SK-N-SH treated with all-trans-retinoic acid at 6 μM for 48 hours (cell line): ENCODE results near the gene FLT1.

Experiments used
- ATAC-seq: fragments of 200-7000 bp; cut with Tn5 transposase; 3 replicates; pipeline ENCODE4 v1.9.1; 2020; ENCODE audit warnings: mild to moderate bottlenecking, moderate library complexity
- ARNTL ChIP-seq: fragments of 450-650 bp; formaldehyde crosslinking; IDR thresholded peaks from 2 replicates; pipeline ENCODE4 v1.5.0; 2020; ENCODE audit warnings: low read depth, mild to moderate bottlenecking, moderate library complexity, borderline replicate concordance
- BACH2 ChIP-seq: fragments of 250-450 bp; sonication (Bioruptor Pico); IDR thresholded peaks from 2 replicates; pipeline ENCODE4 v1.9.0; 2021; ENCODE audit warnings: mild to moderate bottlenecking, borderline replicate concordance
- CSDC2 ChIP-seq: fragments of 250-450 bp; sonication (Bioruptor Pico); IDR thresholded peaks from 2 replicates; pipeline ENCODE4 v1.5.0; 2020; ENCODE audit warnings: mild to moderate bottlenecking, moderate library complexity
- GLIS3 ChIP-seq: fragments of 250-450 bp; sonication (Bioruptor Pico); IDR thresholded peaks from 2 replicates; pipeline ENCODE4 v1.5.0; 2020; ENCODE audit warnings: mild to moderate bottlenecking, moderate library complexity
- ISL1 ChIP-seq: fragments of 250-450 bp; sonication (Bioruptor Pico); IDR thresholded peaks from 2 replicates; pipeline ENCODE4 v2.1.2; 2022; ENCODE audit warnings: mild to moderate bottlenecking, moderate library complexity
- OSR1 ChIP-seq: fragments of 250-450 bp; sonication (Bioruptor Pico); IDR thresholded peaks from 2 replicates; pipeline ENCODE4 v1.8.0; 2022; ENCODE audit warnings: moderate library complexity, mild to moderate bottlenecking, inconsistent platforms
- PPARA ChIP-seq: fragments of 250-450 bp; sonication (Bioruptor Pico); IDR thresholded peaks from 2 replicates; pipeline ENCODE4 v1.5.0; 2020; ENCODE audit warnings: mild to moderate bottlenecking, borderline replicate concordance
- RARB ChIP-seq: fragments of 250-450 bp; sonication (Bioruptor Pico); IDR thresholded peaks from 2 replicates; pipeline ENCODE4 v1.8.0; 2021; ENCODE audit warnings: mild to moderate bottlenecking, moderate library complexity
- SNAI2 ChIP-seq: fragments of 250-450 bp; sonication (Bioruptor Pico); IDR thresholded peaks from 2 replicates; pipeline ENCODE4 v1.5.0; 2020; ENCODE audit warnings: mild to moderate bottlenecking, moderate library complexity
- TCF4 ChIP-seq: fragments of 250-450 bp; sonication (Bioruptor Pico); IDR thresholded peaks from 2 replicates; pipeline ENCODE4 v1.8.0; 2021; ENCODE audit warnings: mild to moderate bottlenecking, moderate library complexity, borderline replicate concordance
- TOX ChIP-seq: fragments of 250-450 bp; sonication (Bioruptor Pico); IDR thresholded peaks from 2 replicates; pipeline ENCODE4 v1.8.0; 2021; ENCODE audit warnings: mild to moderate bottlenecking, moderate library complexity, borderline replicate concordance
- ZC3H10 ChIP-seq: fragments of 250-450 bp; sonication (Bioruptor Pico); IDR thresholded peaks from 2 replicates; pipeline ENCODE4 v1.5.1; 2021; ENCODE audit warnings: mild to moderate bottlenecking, moderate library complexity
- ZFP30 ChIP-seq: fragments of 450-650 bp; formaldehyde crosslinking; IDR thresholded peaks from 2 replicates; pipeline ENCODE4 v1.5.0; 2022; ENCODE audit warnings: mild to moderate bottlenecking, moderate library complexity
- ZNF565 ChIP-seq: fragments of 450-650 bp; formaldehyde crosslinking; conservative IDR thresholded peaks from 2 replicates; pipeline ENCODE4 v1.5.0; 2020; ENCODE audit warnings: low read depth, mild to moderate bottlenecking, moderate library complexity
- ZNF70 ChIP-seq: fragments of 450-650 bp; formaldehyde crosslinking; IDR thresholded peaks from 2 replicates; pipeline ENCODE4 v1.5.0; 2020; ENCODE audit warnings: mild to moderate bottlenecking, moderate library complexity
- ZNF8 ChIP-seq: fragments of 450-650 bp; formaldehyde crosslinking; IDR thresholded peaks from 2 replicates; pipeline ENCODE4 v1.5.0; 2020; ENCODE audit warnings: mild to moderate bottlenecking, moderate library complexity
- TF ChIP-seq, protein P1 (sequence below): fragments of 250-450 bp; sonication (Bioruptor Pico); IDR thresholded peaks from 2 replicates; pipeline ENCODE4 v1.8.0; 2020; ENCODE audit warnings: mild to moderate bottlenecking, moderate library complexity, borderline replicate concordance
- TF ChIP-seq, protein P2 (sequence below): fragments of 250-450 bp; sonication (Bioruptor Pico); IDR thresholded peaks from 2 replicates; pipeline ENCODE4 v1.8.0; 2021; ENCODE audit warnings: low read depth, mild to moderate bottlenecking, moderate library complexity, borderline replicate concordance
- TF ChIP-seq, protein P3 (sequence below): fragments of 250-450 bp; sonication (Bioruptor Pico); IDR thresholded peaks from 2 replicates; pipeline ENCODE4 v1.5.0; 2020; ENCODE audit warnings: mild to moderate bottlenecking, moderate library complexity
- TF ChIP-seq, protein P4 (sequence below): fragments of 250-450 bp; sonication (Bioruptor Pico); IDR thresholded peaks from 2 replicates; pipeline ENCODE4 v1.5.1; 2020; ENCODE audit warnings: low read depth, mild to moderate bottlenecking, moderate library complexity

Gene FLT1

DNA sequence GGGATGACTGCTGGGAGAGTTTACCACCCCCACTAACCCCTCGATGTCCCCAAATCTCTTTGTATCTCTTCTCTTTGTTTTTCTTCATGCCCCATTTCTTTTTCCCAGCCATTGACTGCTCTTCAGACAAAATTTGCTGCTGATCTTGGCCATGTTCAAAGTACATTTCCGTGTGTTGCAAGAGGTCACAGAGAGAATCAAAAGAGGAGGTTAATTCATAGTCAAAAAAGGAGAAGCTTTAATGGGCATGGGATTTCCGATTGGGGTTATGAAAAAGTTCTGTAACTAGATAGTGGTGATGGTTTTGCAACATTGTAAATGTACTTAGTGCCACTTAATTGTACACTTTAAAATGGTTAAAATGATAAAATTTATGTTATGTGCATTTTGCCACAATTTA is 121.1 kb downstream of the FLT1 start (continued):
- TF ChIP-seq, protein P1, sequence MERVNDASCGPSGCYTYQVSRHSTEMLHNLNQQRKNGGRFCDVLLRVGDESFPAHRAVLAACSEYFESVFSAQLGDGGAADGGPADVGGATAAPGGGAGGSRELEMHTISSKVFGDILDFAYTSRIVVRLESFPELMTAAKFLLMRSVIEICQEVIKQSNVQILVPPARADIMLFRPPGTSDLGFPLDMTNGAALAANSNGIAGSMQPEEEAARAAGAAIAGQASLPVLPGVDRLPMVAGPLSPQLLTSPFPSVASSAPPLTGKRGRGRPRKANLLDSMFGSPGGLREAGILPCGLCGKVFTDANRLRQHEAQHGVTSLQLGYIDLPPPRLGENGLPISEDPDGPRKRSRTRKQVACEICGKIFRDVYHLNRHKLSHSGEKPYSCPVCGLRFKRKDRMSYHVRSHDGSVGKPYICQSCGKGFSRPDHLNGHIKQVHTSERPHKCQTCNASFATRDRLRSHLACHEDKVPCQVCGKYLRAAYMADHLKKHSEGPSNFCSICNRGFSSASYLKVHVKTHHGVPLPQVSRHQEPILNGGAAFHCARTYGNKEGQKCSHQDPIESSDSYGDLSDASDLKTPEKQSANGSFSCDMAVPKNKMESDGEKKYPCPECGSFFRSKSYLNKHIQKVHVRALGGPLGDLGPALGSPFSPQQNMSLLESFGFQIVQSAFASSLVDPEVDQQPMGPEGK: no peak

DNA sequence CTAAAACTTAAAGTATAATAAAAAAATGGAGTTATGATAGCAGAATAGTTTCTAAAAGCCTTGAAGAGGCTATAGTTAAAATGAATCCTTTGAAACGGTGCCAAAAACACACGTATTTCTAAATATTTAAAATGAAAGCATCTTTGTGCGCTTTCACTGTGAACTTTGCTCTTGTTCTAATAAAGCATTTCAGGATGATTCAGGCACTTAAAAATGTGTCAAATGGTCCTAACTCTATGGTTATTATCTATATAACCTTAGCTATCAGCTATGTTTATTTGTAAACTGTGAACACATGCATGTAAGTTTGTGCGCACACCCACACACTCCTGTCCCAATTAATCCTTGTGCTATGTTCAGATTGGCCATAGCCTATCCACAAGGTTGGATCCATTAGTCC is 124.5 kb downstream of the FLT1 start:
- no peak for ATAC-seq
- TF ChIP-seq ZNF8 (CRISPR knock-in tag): no peak
- no peak for TF ChIP-seq OSR1 (CRISPR knock-in tag)
- no peak for TF ChIP-seq ZNF70 (CRISPR knock-in tag)
- TF ChIP-seq RARB: no peak
- TF ChIP-seq, protein P1: no peak
- TF ChIP-seq ARNTL (CRISPR knock-in tag): no peak
- TF ChIP-seq ZC3H10 (CRISPR knock-in tag): no peak
- TF ChIP-seq PPARA (CRISPR knock-in tag): no peak
- no peak for TF ChIP-seq SNAI2 (CRISPR knock-in tag)
- TF ChIP-seq TOX (CRISPR knock-in tag): no peak
- no peak for TF ChIP-seq GLIS3
- TF ChIP-seq, protein P2, sequence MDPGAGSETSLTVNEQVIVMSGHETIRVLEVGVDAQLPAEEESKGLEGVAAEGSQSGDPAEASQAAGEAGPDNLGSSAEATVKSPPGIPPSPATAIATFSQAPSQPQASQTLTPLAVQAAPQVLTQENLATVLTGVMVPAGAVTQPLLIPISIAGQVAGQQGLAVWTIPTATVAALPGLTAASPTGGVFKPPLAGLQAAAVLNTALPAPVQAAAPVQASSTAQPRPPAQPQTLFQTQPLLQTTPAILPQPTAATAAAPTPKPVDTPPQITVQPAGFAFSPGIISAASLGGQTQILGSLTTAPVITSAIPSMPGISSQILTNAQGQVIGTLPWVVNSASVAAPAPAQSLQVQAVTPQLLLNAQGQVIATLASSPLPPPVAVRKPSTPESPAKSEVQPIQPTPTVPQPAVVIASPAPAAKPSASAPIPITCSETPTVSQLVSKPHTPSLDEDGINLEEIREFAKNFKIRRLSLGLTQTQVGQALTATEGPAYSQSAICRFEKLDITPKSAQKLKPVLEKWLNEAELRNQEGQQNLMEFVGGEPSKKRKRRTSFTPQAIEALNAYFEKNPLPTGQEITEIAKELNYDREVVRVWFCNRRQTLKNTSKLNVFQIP (CRISPR knock-in tag): no peak
- TF ChIP-seq TCF4: no peak

DNA sequence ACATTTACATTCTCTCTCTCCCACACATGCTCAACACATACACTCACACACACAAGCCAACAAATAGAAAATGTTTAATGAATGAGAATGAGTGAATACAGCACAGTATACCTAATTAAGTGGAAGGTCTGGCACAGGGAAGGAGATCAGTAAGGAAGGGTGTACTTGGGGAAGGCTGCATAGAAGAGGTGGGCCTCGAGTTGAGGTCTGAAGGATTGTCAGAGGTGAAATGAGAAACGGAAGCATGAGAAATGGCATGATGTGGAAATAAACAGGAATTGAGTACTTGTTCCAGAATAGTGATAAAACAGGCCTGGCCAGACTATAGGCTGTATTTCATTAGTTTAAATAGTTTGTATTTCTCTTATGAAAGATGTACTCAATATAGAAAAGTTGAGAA is 136.2 kb downstream of the FLT1 start:
- no peak for ATAC-seq

DNA sequence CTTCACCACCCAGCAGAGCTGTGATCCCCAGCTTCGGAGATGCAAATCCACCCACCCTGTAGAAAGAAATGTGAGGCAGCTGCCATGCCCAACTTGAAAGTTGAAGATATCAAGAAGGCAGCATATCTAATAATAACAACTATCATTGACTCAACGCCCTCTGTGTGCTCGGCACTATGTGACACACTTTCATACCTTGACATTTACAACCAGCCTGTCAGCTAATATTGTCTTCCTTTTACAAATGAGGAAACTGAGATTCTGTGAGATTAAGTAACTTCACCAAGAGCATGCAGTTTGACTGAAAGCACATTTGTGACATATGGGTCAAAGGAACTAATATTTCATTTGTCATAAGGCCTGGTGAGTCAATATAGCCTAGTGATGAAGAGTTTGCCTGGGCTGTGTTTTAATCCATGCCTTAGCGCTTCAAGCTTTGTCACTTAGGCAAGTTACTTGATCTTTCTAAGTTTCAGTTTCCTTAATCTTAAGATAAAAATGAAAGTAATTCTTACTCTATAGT is 137.0 kb downstream of the FLT1 start:
- ATAC-seq: no peak
- TF ChIP-seq ZC3H10 (CRISPR knock-in tag) (no peak), ZFP30 (CRISPR knock-in tag) (no peak), CSDC2 (CRISPR knock-in tag) (no peak), SNAI2 (CRISPR knock-in tag) (no peak), ZNF565 (CRISPR knock-in tag) (no peak), BACH2 (CRISPR knock-in tag) (no peak), TCF4 (no peak)

More for the DNA sequence above, 136.2 kb downstream of the FLT1 start:
- TF ChIP-seq ARNTL (CRISPR knock-in tag): no peak
- TF ChIP-seq ZNF70 (CRISPR knock-in tag): no peak
- TF ChIP-seq, protein P2 (CRISPR knock-in tag): no peak
- TF ChIP-seq ZFP30 (CRISPR knock-in tag): no peak
- TF ChIP-seq ISL1 (CRISPR knock-in tag): no peak
- TF ChIP-seq GLIS3: no peak
- TF ChIP-seq RARB: no peak
- no peak for TF ChIP-seq CSDC2 (CRISPR knock-in tag)

DNA sequence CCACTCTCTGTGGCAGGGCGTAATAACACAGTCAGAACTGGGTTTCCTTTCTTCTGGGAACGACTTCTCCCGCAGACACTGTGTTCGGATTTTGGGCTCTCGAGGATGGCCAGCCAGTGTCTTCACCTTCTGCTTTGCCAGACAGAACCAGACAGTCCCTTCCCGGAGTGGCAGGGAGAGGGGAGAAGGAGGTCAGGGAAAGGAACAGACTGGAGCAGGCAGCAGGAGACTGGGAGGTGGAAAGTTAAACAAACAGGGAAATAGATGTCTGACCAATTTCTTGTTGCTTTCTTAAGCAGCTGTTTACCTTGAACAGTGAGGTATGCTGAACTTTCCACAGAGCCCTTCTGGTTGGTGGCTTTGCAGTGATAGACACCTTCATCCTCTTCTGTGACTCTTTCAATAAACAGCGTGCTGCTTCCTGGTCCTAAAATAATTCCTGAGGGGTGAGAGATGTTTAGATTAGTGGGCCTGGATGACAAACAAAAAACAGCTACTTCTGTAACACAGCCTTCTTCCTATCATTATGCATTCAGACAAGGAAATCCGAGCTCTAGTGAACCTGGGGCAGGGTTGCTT is 137.6 kb downstream of the FLT1 start:
- no peak for ATAC-seq
- TF ChIP-seq, protein P3, sequence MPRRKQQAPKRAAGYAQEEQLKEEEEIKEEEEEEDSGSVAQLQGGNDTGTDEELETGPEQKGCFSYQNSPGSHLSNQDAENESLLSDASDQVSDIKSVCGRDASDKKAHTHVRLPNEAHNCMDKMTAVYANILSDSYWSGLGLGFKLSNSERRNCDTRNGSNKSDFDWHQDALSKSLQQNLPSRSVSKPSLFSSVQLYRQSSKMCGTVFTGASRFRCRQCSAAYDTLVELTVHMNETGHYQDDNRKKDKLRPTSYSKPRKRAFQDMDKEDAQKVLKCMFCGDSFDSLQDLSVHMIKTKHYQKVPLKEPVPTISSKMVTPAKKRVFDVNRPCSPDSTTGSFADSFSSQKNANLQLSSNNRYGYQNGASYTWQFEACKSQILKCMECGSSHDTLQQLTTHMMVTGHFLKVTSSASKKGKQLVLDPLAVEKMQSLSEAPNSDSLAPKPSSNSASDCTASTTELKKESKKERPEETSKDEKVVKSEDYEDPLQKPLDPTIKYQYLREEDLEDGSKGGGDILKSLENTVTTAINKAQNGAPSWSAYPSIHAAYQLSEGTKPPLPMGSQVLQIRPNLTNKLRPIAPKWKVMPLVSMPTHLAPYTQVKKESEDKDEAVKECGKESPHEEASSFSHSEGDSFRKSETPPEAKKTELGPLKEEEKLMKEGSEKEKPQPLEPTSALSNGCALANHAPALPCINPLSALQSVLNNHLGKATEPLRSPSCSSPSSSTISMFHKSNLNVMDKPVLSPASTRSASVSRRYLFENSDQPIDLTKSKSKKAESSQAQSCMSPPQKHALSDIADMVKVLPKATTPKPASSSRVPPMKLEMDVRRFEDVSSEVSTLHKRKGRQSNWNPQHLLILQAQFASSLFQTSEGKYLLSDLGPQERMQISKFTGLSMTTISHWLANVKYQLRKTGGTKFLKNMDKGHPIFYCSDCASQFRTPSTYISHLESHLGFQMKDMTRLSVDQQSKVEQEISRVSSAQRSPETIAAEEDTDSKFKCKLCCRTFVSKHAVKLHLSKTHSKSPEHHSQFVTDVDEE (CRISPR knock-in tag): no peak
- TF ChIP-seq PPARA (CRISPR knock-in tag) (no peak), ZFP30 (CRISPR knock-in tag) (no peak), ISL1 (CRISPR knock-in tag) (no peak), BACH2 (CRISPR knock-in tag) (no peak), ZNF8 (CRISPR knock-in tag) (no peak)
- TF ChIP-seq, protein P4, sequence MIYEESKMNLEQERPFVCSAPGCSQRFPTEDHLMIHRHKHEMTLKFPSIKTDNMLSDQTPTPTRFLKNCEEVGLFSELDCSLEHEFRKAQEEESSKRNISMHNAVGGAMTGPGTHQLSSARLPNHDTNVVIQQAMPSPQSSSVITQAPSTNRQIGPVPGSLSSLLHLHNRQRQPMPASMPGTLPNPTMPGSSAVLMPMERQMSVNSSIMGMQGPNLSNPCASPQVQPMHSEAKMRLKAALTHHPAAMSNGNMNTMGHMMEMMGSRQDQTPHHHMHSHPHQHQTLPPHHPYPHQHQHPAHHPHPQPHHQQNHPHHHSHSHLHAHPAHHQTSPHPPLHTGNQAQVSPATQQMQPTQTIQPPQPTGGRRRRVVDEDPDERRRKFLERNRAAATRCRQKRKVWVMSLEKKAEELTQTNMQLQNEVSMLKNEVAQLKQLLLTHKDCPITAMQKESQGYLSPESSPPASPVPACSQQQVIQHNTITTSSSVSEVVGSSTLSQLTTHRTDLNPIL (CRISPR knock-in tag): no peak
- TF ChIP-seq, protein P1: no peak
- TF ChIP-seq, all 23 proteins: peak for 0
